HEK293T (cell line): ENCODE measurements around the gene PRIM2.
A peak's percentile ranks its signal among the peaks of the same experiment; 100 is the strongest.

Experiments
- CTCF ChIA-PET: fragments of 350-600 bp; formaldehyde crosslinking; extraction: SDS; loops from one replicate; lab custom pipeline; 2021; ENCODE audit warnings: antibody characterized with exemption, inconsistent platforms; lab: Yijun Ruan, JAX
- POLR2A ChIA-PET: fragments of 350-600 bp; formaldehyde crosslinking; extraction: SDS; loops from one replicate; lab custom pipeline; 2020; ENCODE audit warnings: antibody characterized with exemption, inconsistent platforms; lab: Yijun Ruan, JAX
- DNase-seq: peaks from one replicate; pipeline ENCODE4 v3.0.0; 2012; ENCODE audit warnings: mixed read lengths; ENCODE audit errors: extremely low spot score
- ARNT ChIP-seq: fragments of 450-650 bp; IDR thresholded peaks from 2 replicates; pipeline ENCODE4 v1.6.1; 2017; ENCODE audit warnings: mild to moderate bottlenecking
- BHLHE40 ChIP-seq: fragments of 450-650 bp; IDR thresholded peaks from 2 replicates; pipeline ENCODE4 v1.6.1; 2016; ENCODE audit warnings: mild to moderate bottlenecking, moderate library complexity, borderline replicate concordance
- CTBP1 ChIP-seq: fragments of 450-650 bp; IDR thresholded peaks from 2 replicates; pipeline ENCODE4 v1.6.1; 2016; ENCODE audit warnings: borderline replicate concordance
- ELF4 ChIP-seq: fragments of 450-650 bp; IDR thresholded peaks from 2 replicates; pipeline ENCODE4 v1.6.1; 2017; ENCODE audit warnings: antibody characterized with exemption
- FOXA1 ChIP-seq: fragments of 450-650 bp; IDR thresholded peaks from 2 replicates; pipeline ENCODE4 v1.6.1; 2016; ENCODE audit warnings: mild to moderate bottlenecking
- FOXK2 ChIP-seq: fragments of 450-650 bp; IDR thresholded peaks from 2 replicates; pipeline ENCODE4 v1.6.1; 2016; ENCODE audit warnings: mild to moderate bottlenecking
- FOXM1 ChIP-seq: fragments of 450-650 bp; IDR thresholded peaks from 2 replicates; pipeline ENCODE4 v1.6.1; 2017; ENCODE audit warnings: mild to moderate bottlenecking, borderline replicate concordance
- HDGF ChIP-seq: fragments of 450-650 bp; IDR thresholded peaks from 2 replicates; pipeline ENCODE4 v1.6.1; 2017; ENCODE audit warnings: antibody characterized with exemption, borderline replicate concordance
- L3MBTL2 ChIP-seq: fragments of 450-650 bp; conservative IDR thresholded peaks from 2 replicates; pipeline ENCODE4 v1.6.1; 2016; ENCODE audit warnings: mild to moderate bottlenecking
- LEF1 ChIP-seq: fragments of 450-650 bp; IDR thresholded peaks from 2 replicates; pipeline ENCODE4 v1.6.1; 2017; ENCODE audit warnings: mild to moderate bottlenecking, borderline replicate concordance
- NFRKB ChIP-seq: fragments of 450-650 bp; IDR thresholded peaks from 2 replicates; pipeline ENCODE4 v1.6.1; 2016; ENCODE audit warnings: mild to moderate bottlenecking, moderate library complexity
- SP1 ChIP-seq: fragments of 450-650 bp; IDR thresholded peaks from 2 replicates; pipeline ENCODE4 v1.6.1; 2017
- SUZ12 ChIP-seq: fragments of 450-650 bp; IDR thresholded peaks from 2 replicates; pipeline ENCODE4 v1.6.1; 2016; ENCODE audit warnings: mild to moderate bottlenecking
- TARDBP ChIP-seq: fragments of 450-650 bp; IDR thresholded peaks from 2 replicates; pipeline ENCODE4 v1.6.1; 2016
- ZNF384 ChIP-seq: fragments of 450-650 bp; IDR thresholded peaks from 2 replicates; pipeline ENCODE4 v1.6.1; 2016
- TF ChIP-seq, protein P1 (sequence below): fragments of 450-650 bp; IDR thresholded peaks from 2 replicates; pipeline ENCODE4 v1.6.1; 2016

The PRIM2 gene

GRCh38 chr6:57313711-57314471, 3.5 kb upstream of the PRIM2 start:
- CTCF ChIA-PET: interaction anchor here (0.6 to 4.1 kb wide), 2 partner anchors 47 to 604 kb away, joined by 3 to 21 read pairs; no protein-coding TSS in a partner anchor
- DNase-seq: no peak
- POLR2A ChIA-PET: interaction anchor here (1.1 kb wide), 1 partner anchor 92 kb away, joined by 4 read pairs; the partner anchor contains the start of gene RAB23
- TF ChIP-seq, protein P1, sequence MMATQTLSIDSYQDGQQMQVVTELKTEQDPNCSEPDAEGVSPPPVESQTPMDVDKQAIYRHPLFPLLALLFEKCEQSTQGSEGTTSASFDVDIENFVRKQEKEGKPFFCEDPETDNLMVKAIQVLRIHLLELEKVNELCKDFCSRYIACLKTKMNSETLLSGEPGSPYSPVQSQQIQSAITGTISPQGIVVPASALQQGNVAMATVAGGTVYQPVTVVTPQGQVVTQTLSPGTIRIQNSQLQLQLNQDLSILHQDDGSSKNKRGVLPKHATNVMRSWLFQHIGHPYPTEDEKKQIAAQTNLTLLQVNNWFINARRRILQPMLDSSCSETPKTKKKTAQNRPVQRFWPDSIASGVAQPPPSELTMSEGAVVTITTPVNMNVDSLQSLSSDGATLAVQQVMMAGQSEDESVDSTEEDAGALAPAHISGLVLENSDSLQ: no peak
- TF ChIP-seq ARNT: no peak
- no peak for TF ChIP-seq SUZ12
- TF ChIP-seq HDGF: no peak
- TF ChIP-seq ZNF384: no peak
- TF ChIP-seq SP1: no peak
- TF ChIP-seq BHLHE40: no peak
- TF ChIP-seq FOXK2: no peak
- TF ChIP-seq LEF1: no peak

DNA sequence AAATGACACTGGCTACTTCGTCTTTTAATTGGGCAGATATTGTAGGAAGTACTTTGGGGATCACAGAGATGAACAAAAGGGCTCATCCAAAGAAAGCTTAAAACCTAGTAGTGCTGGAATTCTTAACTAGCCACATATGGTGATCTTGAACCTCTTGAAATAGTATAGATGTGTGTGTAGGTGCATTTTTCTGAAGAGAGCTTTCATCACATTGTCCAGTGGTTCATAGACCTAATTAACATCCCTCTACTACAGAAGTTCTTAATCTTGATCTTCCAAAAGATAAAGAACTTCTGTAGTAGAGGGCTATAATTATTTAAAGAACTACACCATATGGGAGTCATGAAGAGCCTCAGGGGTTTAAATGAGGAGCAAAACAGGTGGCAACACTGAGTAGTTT, 2.3 kb upstream of the PRIM2 start:
- no peak for DNase-seq
- TF ChIP-seq FOXM1: no peak
- TF ChIP-seq, protein P1: no peak
- ChIA-PET POLR2A (interaction anchor here (0.7 to 1.2 kb wide), 2 partner anchors 48 to 93 kb away, joined by 3 to 4 read pairs; partner anchors contain the start of gene RAB23), CTCF (interaction anchor here (2.8 to 4.1 kb wide), 2 partner anchors 48 to 412 kb away, joined by 7 to 21 read pairs; no protein-coding TSS in a partner anchor)

GRCh38 chr6:57315851-57316250, 1.6 kb upstream of the PRIM2 start:
- ChIA-PET CTCF (interaction anchor here (0.6 to 4.1 kb wide), 8 partner anchors 8 to 413 kb away, joined by 3 to 21 read pairs (median 5); no protein-coding TSS in a partner anchor), POLR2A (interaction anchor here (1.2 kb wide), 1 partner anchor 70 kb away, joined by 3 read pairs; no protein-coding TSS in a partner anchor)
- DNase-seq: no peak
- TF ChIP-seq FOXK2 (no peak), LEF1 (no peak), FOXA1 (no peak), BHLHE40 (no peak), HDGF (no peak), FOXM1 (no peak), ZNF384 (no peak), SUZ12 (no peak), SP1 (no peak), NFRKB (no peak), ELF4 (no peak), TARDBP (no peak), L3MBTL2 (no peak), ARNT (no peak)
- TF ChIP-seq, protein P1: no peak

DNA sequence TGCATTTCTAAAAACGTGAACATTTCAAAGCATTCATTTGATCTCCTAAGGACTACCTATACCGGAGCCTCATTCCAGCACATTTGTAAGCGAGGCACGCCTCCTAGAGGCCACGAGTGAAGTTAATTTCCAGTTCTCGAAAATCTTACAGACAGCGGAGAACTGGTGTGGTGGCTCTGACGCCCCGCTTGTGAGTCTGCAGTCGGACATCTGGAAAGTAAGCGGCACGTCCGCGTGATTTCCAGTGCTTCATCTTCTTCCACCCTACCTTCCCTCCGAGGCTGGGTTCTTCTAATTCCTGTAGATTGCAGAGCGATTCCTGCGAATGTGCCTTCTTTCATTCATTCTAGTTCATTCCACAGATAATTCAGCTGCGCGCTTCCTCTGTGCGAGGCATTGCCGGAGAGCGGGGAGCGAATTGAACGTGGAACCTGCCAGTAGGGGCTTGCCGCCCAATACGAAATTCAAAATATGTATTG, 810 bp upstream of the PRIM2 start:
- TF ChIP-seq BHLHE40 (no peak), L3MBTL2 (peak; percentile 91), NFRKB (no peak), FOXM1 (no peak), TARDBP (no peak), ZNF384 (no peak), FOXK2 (no peak)
- TF ChIP-seq, protein P1: no peak
- CTCF ChIA-PET: interaction anchor here (0.6 to 4.1 kb wide), 10 partner anchors 9 to 977 kb away, joined by 3 to 21 read pairs (median 4); partner anchors contain the start of gene BEND6
- POLR2A ChIA-PET: interaction anchor here (0.9 to 1.2 kb wide), 7 partner anchors 34 to 419 kb away, joined by 3 to 5 read pairs (median 3); no protein-coding TSS in a partner anchor
- peak; percentile 79 for DNase-seq

DNA sequence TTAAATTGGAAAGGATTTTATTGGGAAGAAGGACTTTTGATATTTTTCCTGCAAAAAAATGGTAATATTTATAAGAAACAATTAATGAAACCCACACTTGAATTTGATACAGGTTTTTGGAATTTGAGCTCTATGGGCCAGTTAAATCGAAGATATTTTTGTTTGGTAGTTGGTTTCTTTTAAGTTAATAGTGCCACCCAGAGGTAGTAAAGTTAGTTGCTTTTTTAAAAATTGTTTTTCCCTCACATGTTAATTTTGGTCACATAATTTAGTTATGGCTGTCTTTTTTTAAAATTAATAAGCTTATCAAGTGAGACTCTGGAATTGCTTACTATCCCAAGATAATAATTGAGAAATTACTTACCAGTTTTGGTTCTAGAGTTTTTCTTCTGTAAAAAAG, 7.1 kb downstream of the PRIM2 start:
- DNase-seq: no peak
- TF ChIP-seq ARNT: no peak
- TF ChIP-seq FOXM1: no peak
- no peak for TF ChIP-seq CTBP1
- TF ChIP-seq BHLHE40: no peak
- no peak for TF ChIP-seq FOXK2
- TF ChIP-seq ELF4: no peak
- TF ChIP-seq NFRKB: no peak
- TF ChIP-seq HDGF: no peak
- TF ChIP-seq SP1: no peak
- no peak for TF ChIP-seq ZNF384
- TF ChIP-seq LEF1: no peak
- TF ChIP-seq, protein P1: no peak
- TF ChIP-seq FOXA1: no peak
- no peak for TF ChIP-seq SUZ12
- no peak for TF ChIP-seq L3MBTL2
- TF ChIP-seq TARDBP: no peak
- CTCF ChIA-PET: no interaction called here
- POLR2A ChIA-PET: no interaction called here
